ENCODE measurements around the gene MUC13.
"Not testable (repeated sequence)": the region's sequence is repeated elsewhere in the genome, so short reads cannot be mapped to it uniquely, and the experiment has no call there.

The MUC13 gene, protein sequence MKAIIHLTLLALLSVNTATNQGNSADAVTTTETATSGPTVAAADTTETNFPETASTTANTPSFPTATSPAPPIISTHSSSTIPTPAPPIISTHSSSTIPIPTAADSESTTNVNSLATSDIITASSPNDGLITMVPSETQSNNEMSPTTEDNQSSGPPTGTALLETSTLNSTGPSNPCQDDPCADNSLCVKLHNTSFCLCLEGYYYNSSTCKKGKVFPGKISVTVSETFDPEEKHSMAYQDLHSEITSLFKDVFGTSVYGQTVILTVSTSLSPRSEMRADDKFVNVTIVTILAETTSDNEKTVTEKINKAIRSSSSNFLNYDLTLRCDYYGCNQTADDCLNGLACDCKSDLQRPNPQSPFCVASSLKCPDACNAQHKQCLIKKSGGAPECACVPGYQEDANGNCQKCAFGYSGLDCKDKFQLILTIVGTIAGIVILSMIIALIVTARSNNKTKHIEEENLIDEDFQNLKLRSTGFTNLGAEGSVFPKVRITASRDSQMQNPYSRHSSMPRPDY

DNA sequence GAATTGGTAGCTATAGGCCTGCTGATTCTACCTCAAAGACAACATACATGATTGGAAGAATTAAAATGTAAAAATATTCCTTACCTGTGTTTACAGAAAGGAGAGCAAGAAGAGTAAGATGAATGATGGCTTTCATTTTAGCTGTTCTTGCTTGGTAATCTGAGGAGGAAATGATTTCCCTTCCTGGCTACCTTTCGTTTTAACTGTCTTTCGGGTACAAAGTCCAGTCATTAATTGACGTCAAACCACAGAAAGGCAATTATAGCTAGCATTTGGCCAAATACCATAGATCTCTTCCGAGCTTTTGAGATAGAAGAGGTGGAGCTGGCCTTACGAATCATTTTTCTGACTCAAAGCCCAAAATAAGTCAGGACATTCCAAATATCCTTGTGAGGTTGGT is at the start of gene MUC13:
TSS of gene MUC13 (minus strand) at position 175 of the 400 bp plus-strand sequence. CDS start at position 136, 39 bp downstream.
- DNase-seq (ENCODE audit: low spot score), result no peak

DNA sequence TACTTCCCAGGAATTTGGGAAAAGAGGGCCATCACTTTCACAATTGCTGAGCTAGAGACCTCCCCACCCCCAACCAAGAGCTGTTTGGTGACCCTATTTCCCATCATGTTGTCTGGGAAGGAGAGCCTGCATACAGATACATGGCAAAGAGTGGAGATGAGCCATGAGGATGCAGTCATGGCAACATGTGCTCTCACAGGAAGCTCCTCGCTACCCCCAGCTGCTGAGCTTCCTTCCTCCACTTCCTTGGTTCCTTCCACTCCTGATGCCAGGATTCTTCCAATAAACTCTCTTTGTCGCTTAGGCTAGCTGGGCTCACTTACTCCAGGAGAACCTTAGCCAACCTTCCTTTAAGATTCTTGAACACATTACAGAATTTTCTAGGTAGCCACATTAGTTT is 48.3 kb upstream of the MUC13 start:
- DNase-seq (ENCODE audit: low spot score), result no peak

DNA sequence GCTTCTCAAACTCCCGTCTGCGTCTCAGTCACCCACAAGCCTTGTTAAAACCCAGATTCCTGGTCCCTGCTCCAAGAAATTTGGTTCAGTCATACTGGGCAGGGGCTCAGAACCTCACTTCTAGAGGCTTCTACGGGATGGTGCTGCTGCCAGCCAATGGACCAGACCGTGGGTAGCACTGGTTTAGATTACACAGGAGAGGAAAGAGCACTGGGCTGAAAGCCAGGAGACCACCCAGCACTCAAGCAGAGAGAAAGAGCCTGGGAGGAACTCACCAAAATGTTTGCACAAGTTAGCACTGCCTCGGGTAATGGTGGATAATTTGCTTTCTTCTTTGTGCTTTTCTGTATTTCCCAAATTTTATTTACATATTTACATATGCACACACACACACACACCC is 46.9 kb upstream of the MUC13 start:
- DNase-seq (ENCODE audit: low spot score), result no peak

DNA sequence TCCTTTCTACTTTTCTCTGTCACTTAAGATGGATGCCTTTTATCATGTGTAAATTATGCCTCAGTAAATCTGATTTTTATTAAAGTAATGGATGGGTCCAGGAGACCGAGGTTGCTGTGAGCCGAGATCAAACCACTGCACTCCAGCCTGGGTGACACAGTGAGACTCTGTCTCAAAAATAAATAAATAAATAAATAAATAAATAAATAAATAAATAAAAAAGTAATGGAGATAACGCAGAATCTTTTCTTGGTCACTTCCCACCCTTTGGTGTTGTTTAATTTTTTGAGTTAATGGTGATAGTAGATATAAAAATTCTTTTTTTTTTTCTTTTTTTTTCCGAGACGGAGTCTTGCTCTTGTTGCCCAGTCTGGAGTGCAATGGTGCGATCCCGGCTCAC is 44.1 kb upstream of the MUC13 start:
- DNase-seq (ENCODE audit: low spot score), result no peak

DNA sequence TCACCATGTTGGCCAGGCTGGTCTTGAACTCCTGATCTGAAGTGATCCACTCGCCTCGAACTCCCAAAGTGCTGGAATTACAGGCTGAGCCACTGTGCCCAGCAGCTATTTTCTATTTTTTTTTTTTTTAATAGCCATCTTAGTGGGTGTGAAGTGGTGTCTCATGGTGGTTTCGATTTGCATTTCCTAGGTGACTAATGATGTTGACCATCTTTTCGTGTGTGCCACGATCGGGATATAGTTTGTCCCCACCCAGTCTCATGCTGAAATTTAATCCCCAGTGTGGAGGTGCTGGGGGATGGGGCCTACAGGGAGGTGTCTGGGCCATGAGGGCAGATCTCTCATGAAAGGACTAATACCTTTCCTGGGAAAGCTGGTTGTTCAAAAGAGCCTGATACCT is 41.8 kb upstream of the MUC13 start:
- DNase-seq (ENCODE audit: low spot score), result no peak

DNA sequence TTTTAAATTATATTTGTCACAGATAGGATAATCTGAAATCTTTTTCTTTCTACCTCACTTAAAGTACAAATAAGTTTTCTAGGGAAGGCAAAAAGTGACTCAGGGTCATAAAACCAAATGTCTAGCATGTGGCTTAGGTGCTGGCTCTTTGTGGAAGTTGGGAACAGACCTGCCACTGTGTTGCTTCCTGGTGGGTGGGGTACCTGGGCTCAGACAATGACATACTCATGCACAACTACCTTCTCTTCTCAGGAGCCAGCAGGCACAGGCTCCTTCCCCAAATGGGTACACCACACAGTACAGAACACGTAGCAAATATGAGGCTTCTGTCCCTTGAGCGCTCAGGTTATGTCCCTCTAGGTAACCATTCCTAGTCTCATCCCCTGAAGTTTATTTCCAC is 40.1 kb upstream of the MUC13 start:
- no peak for DNase-seq (ENCODE audit: low spot score)

DNA sequence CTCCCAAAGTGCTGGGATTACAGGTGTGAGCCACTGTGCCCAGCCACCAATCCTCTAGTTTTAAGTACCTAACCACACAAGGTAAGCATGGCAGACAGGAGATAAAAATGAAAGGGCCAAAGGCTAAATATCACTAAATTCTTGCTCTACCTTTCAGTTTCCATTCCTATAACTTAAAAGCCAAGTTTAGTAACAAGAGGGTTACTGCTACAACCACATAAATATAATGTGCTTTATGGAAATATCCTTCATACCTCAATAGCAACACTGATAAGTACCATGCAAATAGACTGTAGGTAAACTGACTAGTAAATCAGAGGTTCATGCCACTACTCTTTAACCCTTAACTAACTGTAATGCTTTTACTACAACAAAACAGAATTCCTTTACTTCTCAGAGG is 38.7 kb upstream of the MUC13 start:
- no peak for DNase-seq (ENCODE audit: low spot score)

DNA sequence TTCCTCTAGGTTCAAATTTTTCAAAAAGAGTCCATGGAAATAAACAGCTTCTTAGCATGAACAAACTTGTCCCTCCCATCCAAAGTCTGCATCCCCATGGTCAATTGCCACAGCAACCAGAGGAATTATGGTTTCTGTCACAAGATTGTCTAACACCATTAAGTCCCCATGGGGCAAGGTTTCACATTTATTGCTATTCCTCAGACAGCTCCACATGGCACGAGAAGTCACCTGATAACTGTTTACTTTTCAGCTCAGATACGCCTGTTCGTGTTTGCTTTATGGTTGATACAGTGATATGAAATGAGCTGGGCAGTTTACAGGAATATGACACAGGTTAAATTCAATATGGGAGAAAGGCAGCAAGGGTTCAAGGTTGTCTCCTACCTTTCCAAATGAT is 37.9 kb upstream of the MUC13 start:
- no peak for DNase-seq (ENCODE audit: low spot score)

DNA sequence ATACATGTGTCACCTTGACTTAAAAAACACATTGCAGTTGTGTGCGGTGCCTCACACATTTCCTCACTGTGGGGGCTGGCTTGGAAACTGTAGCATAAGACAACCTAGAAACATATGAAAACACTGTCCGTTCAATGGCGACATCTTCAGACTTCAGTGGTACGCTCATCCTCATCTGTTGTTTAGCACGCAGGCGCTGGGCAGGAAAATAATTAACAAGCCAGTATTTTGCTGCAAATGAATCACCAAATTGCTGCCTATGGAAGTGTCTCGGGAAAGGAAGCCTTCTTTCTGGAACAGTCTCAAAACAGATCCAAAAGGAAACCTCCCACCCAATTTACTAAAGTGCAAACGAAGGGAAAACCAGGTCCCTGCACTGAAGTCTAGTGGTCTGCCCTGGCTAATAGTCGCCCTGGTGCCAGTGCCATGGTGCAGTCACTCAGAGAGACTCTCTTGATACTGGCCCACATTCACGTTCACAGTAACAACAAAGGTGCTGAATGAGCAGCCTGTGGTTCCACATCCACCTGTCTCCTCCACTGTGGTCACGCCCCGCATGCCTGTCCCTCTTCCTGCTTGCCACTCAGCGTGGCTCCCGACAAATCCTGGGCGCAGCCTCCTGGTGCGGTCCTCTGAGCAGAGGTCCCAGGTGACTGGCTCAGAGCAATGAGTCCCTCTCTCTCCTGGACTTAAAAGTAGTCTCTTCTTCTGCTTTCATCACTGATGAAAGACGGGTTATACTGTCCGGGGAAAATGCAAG is 35.6 kb upstream of the MUC13 start:
- DNase-seq (ENCODE audit: low spot score), result no peak

DNA sequence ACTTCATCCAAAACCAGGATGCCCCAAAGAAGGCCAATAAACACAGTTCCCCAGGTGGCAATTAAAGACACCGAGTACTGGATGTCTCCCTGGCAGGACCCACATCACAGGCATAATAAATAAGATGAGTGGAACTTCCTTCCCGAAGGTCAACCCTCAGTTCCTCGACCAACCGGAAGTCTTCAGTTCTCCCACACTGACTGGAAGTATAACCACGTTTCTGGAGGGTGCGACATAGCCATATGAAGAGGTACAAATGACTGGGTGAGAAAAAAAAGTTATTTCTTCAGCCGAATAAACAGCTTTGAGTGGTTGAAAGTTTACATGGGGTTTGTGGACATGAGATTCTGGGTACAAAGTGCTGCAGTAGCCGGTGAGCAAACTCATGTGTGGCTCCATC is 34.6 kb upstream of the MUC13 start:
- DNase-seq (ENCODE audit: low spot score), result no peak

DNA sequence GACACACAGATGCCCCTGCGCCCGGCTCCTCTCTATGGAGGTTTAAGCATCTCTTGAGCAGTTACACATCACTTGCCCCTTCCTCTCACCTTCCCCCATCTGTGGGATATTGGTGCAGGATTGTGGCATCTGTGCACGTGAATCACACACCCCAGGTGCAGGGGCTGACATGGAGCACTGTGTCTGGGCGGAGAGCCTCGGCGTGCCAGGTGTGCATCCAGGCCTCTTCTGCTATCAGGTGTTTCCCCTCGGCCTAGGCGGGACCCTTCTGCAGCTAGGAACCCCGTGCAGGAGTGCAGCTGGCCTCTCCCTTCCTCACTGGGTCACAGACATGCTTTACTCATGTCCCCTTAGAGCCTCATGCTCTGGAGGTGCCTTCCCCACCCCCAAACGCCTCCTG is 33.4 kb upstream of the MUC13 start:
- no peak for DNase-seq (ENCODE audit: low spot score)

DNA sequence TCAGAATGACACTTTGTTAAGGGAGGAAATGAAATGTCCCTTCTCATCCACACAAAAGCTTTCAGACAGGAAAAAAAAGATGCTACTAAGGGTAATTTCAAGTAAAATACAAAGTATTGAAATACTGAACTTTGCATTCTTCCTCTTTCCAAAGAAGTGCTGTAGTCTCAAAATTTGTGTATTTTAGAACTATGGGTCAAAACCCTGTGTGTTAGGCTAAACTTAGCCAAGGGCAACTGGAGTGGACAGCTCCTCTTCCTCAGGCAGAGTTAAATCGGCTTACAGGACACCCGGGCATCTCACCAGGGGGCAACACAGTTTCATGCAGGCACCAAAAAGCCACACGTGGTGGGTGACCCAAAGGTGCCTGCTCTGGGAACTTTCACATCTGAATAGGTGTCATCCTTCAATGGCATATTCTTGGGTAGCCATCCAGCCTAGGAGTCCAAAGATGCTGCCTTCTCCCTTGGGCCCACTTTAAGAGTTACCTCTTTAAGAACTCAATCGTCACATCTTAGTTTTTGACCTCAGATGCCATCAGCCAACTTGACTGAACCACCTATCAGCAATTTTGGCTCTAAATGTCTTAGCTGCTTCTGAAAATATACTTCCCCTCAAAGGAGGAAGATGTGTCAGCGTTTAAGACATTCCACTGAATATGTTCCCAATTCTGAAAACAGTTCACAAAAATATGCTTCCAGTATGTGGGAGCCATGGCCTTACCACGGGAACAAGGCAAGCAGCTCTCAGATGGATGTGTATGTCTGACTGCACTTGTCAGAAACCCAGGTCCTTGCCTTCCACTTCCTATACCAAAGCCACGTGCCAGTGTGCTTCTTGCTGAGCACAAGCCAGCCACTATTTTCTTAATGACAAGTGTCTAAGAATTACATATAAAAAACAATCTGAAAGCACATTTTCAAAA is 32.2 kb upstream of the MUC13 start:
- no peak for DNase-seq (ENCODE audit: low spot score)

DNA sequence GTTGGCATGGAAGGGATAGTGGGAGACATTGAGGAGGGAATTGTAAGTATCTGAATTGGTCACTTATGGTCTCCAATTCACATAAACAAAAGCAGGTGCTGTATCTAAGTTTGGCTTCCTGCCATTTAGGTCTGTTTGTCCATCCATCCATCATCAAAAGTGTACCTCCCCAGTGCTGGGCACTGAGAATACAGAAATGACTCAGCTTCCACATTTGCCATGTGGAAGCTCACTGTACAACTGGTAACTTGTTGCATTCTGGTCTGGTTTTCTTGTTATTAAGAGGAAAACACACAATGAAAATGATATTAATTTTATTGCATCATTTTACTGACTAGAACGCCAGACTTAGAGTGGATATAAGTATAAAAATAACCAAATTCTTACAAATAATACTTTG is 30.9 kb upstream of the MUC13 start:
- no peak for DNase-seq (ENCODE audit: low spot score)

DNA sequence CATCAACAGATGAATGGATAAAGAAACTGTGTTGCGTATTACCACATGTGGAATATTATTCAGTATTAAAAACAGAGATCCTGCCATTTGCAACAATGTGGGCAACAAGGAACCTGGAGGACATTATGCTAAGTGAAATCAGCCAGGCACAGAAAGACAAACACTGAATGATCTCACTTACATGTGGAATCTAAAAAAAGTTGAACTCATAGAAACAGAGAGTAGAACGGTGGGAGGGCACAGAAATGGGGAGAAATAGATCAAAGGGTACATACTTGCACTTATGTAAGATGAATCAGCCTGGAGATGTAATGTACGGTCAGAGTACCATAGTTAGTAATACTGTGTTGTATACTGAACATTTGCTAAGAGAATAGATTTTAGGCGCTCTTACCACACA is 29.8 kb upstream of the MUC13 start:
- no peak for DNase-seq (ENCODE audit: low spot score)

DNA sequence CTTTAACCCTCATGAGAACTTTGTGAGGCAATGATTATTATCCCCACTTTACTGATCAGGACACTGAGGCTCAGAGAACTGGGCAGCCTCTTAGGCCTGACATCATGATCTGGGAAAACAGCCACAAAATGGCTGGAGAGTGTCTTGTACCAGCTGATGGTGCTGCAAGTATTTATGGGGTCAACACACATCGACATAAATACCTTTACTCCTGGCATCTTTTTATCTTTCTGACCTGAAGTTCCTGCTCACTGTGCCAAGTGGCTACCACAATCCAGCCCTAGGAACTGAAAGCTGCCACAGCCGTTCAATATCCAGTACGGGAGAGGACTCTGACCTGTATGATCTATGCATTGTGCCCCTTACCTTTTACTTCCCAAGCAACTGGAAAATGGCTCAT is 29.2 kb upstream of the MUC13 start:
- DNase-seq (ENCODE audit: low spot score), result no peak

DNA sequence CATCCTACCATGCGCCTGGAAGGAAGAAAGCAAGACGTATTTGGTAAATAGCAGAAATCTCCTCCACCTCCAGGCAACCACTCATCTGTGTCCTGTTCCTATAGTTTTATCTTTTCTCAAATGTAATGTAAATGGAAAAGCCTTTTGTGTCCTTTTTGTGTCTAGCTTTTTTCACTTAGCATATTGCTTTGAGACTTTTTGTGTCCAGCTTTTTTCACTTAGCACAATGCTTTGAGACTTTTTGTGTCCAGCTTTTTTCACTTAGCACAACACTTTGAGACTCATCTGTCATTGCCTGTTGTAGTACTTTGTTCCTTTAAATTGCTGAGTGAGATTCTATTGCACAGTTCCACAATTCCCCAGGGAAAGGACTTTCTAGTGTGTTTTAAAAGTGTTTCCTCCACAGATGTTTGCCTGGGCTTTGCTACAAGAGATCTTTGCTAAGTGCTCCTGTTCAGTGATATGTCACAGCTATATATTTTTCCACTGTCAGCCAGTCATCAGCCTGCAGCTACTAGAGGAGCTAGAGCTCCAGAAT is 27.9 kb upstream of the MUC13 start:
- no peak for DNase-seq (ENCODE audit: low spot score)

DNA sequence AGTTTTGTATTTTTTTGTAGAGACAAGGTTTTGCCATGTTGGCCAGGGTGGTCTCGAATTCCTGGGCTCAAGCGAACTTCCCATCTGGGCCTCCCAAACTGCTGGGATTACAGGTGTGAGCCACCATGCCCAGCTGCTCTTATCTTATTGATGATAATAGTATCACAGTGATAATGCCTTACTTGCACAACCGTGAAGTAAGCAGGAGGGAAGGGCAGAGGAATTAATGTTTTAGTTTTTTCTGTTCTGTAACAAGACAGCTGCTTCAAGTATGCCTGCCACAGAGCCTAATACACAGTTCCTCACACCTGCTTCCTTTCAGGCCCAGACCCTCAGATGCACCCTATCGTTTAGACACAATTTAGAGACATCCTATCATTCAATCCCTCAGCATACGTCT is 26.1 kb upstream of the MUC13 start:
- no peak for DNase-seq (ENCODE audit: low spot score)

DNA sequence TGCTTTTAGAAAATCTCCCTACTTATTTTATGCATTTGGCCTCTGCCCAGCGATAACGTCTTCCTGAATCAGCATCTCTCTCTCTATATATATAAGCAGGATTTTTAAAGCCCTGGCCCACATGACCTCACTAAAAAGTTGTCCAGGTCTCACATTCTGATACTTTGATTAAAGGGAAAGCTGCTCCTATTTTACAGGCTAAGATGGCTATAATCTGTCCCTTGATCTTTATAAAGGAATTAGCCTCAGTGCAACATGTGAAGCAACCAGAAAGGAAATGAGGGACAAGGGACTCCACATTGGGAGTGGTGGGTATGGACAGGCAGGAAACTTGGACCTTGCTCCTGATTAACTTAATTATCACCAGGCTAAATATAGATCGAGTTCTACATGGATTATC is 25.6 kb upstream of the MUC13 start:
- DNase-seq (ENCODE audit: low spot score), result no peak

DNA sequence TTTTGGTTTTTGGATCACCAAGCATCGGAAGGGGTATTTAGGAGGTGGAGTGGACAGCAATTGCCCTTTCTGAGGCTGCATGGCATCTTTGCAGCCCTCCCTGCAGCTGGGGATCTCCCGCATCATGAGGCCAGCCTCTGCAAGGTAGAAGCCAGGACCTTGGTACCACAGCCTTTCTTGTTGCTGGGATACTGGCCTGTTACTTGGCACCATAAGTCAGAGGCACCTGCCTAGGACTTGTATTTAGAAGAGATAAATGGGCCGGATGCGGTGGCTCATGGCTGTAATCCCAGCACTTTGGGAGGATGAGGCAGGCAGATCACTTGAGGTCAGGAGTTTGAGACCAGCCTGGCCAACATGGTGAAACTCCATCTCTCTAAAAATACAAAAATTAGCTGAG is 23.4 kb upstream of the MUC13 start:
- not testable (repeated sequence) for DNase-seq (ENCODE audit: low spot score)

DNA sequence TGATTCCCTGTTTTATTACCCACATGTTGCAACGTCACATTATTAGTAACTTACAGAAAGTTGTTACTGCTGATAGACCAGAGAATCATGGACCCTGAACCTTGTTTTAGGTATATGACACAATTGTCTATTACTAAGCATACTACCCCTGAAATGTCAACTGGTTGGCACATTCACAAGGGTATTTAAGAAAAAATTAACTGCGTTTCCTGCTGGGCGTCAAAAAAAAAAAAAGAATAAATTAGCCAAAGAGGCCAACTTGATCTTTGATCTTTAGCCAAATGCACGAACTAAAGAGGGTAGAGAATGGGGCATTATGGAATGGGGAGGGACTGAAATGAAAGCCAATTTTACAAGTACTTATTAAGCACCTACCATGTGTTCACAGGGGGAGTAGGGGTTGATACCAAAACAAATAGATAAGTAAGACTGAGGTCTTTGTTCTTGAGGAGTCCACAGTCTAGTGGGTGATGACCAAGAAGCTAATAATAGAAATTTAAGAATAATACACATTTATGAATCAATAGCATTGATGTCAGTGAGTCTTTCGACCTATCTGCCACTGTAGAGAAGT is 17.8 kb upstream of the MUC13 start:
- DNase-seq (ENCODE audit: low spot score), result no peak

DNA sequence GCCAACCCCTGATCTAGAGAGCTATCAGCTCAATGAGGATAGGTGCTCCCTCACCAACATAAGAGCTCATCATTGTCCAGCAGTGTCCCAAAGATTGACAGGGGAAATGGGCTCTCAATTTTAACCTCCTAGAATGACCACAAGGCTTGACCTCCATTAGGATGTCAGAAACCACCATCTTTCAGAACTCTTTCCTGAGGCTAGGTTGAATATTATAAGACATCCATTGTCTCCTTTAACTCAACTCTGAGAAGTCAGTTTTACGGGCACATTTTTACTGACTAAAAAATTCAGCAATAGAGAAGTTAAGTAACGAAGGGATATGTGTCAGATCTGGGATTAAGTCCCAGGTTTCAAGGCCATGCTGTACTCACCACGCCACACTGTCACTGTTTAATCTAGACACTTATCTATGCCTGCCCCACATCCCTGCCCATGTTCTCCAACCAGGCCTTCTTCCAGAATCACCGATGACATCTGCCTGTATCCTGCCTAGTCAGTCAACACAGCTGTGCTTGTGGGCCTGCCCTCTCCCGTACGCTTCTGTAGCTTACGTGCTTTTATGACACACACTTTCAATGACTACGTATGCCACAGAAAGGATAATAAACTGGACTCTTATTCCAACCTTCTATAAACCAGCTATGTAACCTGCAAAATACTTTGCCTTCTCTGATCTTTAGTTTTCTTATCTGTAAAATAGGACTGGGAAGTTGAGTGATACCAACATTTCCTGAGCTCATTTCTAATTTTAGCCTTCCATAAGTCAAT is 17.1 kb upstream of the MUC13 start:
- no peak for DNase-seq (ENCODE audit: low spot score)

Measured in AG08396 (cell line).